ENCODE data around the gene LRRK1.

GRCh38 chr15:101097111-101097510, 178.0 kb downstream of the LRRK1 start:
- TF ChIP-seq TAF1 (IDR thresholded peaks at IDR 0.05; ENCODE audit: low read depth) (no peak), EGR1 (IDR thresholded peaks at IDR 0.05) (no peak), EP300 (IDR thresholded peaks at IDR 0.05; ENCODE audit: borderline replicate concordance) (no peak), NFIC (IDR thresholded peaks at IDR 0.05) (no peak), REST (IDR thresholded peaks at IDR 0.05; ENCODE audit: low read depth) (no peak), FOXM1 (IDR thresholded peaks at IDR 0.05; ENCODE audit: borderline replicate concordance, low read depth) (no peak), RAD21 (IDR thresholded peaks at IDR 0.05; ENCODE audit: low read depth) (no peak)
- TF ChIP-seq, protein P1, sequence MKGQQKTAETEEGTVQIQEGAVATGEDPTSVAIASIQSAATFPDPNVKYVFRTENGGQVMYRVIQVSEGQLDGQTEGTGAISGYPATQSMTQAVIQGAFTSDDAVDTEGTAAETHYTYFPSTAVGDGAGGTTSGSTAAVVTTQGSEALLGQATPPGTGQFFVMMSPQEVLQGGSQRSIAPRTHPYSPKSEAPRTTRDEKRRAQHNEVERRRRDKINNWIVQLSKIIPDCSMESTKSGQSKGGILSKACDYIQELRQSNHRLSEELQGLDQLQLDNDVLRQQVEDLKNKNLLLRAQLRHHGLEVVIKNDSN (IDR thresholded peaks at IDR 0.05): no peak
